Measurements from ENCODE around the gene ZNF331.

ZNF331 gene

DNA sequence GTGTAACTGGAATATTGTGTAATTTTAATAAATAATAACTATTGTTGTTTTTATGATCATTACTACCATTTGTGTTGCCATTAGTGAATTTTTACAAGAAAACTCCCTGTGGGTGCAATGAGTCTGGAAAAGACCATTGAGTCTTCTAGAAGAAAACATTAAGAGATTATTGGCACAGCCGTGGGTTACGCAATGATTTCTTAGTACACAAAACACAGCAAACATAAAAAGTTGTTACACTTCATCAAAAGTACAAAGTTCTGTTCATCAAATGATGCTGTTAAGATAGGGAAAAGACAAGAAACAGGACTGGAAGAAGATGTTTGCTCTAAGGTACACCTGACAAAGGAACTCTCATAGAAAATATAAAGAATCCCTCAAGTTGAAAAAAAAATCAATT is 41.6 kb downstream of the ZNF331 start:
- DNase-seq: no peak

DNA sequence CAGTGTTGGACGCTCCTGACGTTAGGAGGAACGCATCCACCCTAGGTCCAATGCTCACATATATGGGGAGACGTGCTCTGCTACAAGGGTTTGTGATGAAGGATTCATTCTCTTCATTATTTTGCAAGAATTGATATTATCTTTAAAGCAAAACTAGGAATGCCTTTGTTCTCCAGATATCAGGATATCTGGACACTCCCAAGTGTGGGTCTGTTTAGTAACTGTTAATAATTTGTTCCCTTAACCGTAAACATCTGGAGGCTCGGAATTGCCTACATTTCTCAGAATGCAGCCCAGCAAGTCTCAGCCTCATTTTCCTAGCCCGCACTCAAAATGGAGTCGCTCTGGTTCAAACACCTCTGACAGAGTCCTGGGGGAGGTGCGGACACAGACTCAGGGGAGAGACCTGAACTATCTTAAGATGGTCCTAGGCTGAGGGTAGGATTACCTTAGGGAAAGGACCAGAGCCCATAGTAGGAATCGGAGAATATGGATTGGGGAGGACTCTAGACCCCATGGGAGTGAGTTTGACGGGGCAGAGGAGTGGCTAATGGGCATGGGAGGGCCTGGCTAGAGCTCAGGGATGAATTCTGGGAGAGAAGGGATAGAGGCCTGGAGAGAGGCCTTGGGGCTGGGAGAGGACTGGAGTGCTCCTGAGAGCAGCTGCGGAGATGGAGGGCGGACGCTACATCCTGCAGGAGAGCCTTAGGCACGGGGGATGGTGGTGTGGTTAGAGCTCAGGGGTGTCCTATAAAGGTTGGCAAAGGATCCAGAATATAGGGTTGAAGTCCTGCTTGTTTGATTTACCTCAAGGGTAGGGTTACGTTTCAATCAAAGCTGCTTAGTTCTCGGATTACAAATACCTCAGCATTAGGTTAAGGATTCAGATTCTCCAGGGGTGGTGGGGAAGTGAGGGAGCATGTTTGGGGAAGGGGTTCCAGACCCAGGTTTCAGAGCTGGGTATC is 43.2 kb downstream of the ZNF331 start:
- DNase-seq: no peak

DNA sequence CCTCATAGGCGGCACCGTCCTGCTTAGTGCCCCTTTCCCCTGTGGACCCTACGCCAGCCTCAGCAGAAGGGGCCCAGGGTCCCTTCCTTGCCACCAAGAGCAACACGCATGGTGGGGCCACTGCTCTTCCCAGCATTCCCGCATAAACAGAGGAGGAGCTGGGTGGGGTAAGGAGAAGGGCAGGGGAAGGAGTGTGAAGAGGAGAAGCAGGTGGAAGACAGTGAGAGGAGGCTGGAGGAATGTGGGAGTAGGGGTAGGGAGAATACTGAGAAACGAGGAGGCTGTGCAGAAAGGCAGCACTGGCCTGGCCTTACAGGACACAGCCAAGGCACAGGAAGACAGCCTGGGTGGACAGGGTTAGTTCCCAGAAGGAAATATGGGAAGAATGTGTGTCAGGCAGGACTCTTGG is 43.9 kb downstream of the ZNF331 start:
- no peak for DNase-seq

DNA sequence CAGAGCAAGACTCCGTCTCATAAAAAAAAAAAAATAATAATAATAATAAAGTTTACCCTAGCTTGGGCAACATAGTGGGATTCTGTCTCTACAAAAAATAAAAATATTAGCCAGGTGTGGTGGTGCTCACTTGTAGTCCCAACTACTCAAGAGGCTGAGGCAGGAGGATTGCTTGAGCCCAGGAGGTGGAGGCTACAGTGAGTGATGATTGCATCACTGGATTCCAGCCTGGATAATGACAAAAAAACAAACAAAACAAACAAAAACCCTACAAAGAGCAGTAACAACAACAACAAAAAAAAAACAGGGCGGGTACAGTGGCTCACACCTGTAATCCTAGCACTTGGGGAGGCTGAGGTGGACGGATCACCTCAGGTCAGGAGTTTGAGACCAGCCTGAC is 45.2 kb downstream of the ZNF331 start:
- no peak for DNase-seq

DNA sequence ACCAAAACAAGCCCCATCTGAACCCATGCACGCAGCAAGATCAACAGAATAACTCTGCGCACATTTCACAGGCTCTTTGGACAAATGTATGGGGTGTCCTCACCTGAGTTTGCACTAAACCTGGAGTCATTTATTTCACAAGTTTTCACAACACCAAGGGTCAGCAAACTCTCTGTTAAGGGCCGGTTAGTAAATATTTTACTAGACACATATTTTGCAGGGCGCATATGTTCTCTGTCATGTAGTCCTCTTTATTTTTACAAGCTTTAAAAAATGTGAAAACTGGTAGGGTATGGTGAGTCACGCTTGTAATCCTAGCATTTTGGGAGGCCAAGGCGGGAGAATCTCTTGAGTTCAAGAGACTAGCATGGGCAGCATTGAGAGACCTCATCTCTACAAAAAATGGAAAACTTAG is 48.3 kb downstream of the ZNF331 start:
- DNase-seq: no peak

- no peak for DNase-seq
Observed at GRCh38 chr19:53594811-53595509, 57.0 kb downstream of the ZNF331 start.

- no peak for DNase-seq
Observed at GRCh38 chr19:53595510-53595867, 57.5 kb downstream of the ZNF331 start.

GRCh38 chr19:53596056-53596455 is 58.1 kb downstream of the ZNF331 start:
- DNase-seq: no peak

- no peak for DNase-seq
Observed at GRCh38 chr19:53597023-53597422, 59.1 kb downstream of the ZNF331 start.

- DNase-seq: no peak
Observed at GRCh38 chr19:53598361-53598760, 60.4 kb downstream of the ZNF331 start.

DNA sequence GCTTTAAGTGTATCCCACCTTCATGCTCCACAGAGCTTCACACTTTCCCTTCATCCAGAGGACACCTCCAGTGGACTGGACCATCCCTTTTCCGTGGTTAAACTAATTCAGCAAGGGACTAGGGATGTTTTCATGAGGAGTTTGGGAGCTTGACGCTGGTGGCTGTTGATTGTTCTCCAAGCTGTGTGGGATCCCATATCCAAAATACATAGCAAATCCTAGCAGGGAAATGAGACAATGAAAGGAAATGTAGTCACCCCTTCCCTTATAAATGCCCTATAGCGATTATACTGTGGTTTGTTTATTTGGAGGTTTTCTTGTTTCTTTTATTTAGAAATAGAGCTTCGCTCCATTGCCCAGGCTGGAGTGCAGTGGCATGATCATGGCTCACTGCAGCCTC is 62.3 kb downstream of the ZNF331 start:
- DNase-seq: no peak

GRCh38 chr19:53606031-53606430 is 68.1 kb downstream of the ZNF331 start:
- no peak for DNase-seq

GRCh38 chr19:53608381-53608780 is 70.4 kb downstream of the ZNF331 start:
- DNase-seq: no peak

DNA sequence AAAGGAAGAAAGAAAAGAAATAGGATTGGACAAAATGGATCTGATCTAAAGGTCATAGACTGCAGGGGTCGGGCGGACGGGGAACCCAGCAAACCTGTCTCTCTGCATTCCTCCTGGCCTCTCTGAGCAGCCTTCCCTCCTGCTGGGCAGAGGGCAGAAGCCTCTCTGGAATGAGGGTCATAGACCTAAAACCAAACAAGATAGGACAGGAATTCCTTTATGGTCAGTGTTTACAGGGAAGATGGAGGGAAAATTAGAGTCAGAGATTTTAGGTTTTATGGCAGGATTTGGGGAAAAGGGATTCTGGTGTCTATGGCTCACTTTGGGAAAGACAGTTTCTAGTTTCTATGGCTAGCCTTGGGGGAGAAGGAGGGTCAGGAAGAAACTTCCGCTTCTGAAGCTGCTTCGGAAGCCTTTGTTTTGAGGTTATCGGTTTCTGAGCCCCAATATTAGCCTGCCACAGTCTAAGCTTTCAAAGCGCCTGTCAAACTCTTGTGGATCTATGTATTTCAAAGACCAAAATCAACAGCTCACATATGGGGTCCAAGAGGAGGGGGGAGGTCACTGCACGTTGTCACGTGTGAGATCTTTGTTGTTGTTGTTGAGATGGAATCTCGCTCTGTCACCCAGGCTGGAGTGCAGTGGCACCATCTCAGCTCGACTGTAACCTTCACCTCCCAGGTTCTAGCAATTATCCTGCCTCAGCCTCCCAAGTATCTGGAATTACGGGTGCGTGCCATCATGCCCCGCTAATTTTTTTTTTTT is 75.0 kb downstream of the ZNF331 start:
- DNase-seq: no peak

- no peak for DNase-seq
Observed at GRCh38 chr19:53621885-53622740, 84.2 kb downstream of the ZNF331 start.

DNA sequence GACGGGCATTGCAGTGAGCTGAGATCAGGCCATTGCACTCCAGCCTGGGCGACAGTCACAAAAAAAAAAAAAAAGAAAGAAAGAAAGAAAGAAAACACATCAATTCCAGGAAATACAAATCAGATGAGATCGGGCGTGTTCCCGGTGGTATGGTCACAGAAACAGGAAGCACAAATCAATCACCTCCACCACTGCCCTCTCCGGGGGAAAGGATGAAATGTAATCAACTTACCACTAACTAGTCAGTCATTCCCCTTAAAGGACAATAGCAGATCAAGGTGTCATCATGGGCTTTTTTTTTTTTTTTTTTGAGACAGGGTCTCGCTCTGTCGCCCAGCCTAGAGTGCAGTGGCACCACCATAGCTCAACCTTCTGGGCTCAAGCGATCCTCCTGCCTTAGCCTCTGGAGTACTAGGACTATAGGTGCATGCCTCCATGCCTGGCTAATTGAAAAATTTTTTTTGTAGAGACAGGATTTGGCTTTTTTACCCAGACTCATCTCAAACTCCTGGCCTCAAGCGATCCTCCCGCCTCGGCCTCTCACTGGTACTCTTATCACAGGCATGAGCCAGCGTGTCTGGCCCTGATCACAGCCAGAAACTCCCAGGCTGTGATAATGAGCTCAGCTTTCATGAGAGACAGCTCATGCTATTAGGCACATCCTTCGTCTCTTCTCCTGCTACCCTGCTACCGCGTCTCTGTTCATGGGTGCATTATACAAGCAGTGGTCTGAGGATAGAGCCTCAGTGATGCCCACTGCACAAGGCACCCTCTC is 87.0 kb downstream of the ZNF331 start:
- no peak for DNase-seq

DNA sequence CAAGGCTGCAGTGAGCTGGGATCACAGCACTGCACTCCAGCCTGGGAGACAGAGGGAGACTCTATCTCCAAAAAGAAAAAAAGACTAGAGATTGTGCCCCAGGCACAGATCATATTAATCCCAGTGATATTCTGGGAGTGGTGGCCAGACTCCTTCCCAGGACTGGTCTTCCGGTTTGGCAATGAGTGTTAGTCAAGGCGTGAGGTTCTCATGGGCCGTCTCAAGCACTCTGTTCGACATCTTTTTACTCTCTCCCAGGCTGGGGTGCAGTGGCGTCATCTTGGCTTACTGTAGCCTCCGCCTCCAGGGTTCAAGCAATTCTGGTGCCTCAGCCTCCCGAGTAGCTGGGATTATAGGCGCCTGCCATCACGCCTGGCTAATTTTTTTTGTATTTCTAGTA is 88.5 kb downstream of the ZNF331 start:
- no peak for DNase-seq

GRCh38 chr19:53626976-53627375 is 89.0 kb downstream of the ZNF331 start:
- DNase-seq: no peak

Measured in stimulated activated CD4-positive, alpha-beta T cell treated with anti-CD3 and anti-CD28 coated beads, Interleukin-2, amount 100 ng/mL, for 48 hours (primary cell).